ENCODE measurements around the gene SMAD2.

GRCh38 chr18:47903809-47904208 is 26.6 kb downstream of the SMAD2 start:
- TF ChIP-seq CTCF (IDR thresholded peaks at IDR 0.05; ENCODE audit: low read depth, low read length, missing input control): no peak
- TF ChIP-seq MAX (IDR thresholded peaks at IDR 0.05): no peak
- TF ChIP-seq YY1 (IDR thresholded peaks at IDR 0.05): no peak
- no peak for TF ChIP-seq GABPA (IDR thresholded peaks at IDR 0.05 in 1 of 2, conservative IDR thresholded peaks at IDR 0.05 in 1 of 2)
- no peak for TF ChIP-seq ATF3 (IDR thresholded peaks at IDR 0.05)

Data from liver (tissue), 3 donors.